Sigmoid colon (tissue), 4 donors: ENCODE measurements around the gene SH3GL2.

ENCODE experiments used
- EP300 ChIP-seq, 4 donors: sonication (generic); formaldehyde crosslinking; IDR thresholded peaks; one replicate each; pipeline ENCODE4 v1.6.1; 2017; ENCODE audit warnings: antibody characterized with exemption in 4 of 4
- POLR2A ChIP-seq, 2 donors: fragments of 450-650 bp; IDR thresholded peaks; one replicate each; pipeline ENCODE4 v1.6.1; 2016; ENCODE audit warnings: antibody characterized with exemption in 2 of 2, mild to moderate bottlenecking in 2 of 2, moderate library complexity in 2 of 2
- POLR2AphosphoS5 ChIP-seq, 4 donors: sonication (generic); formaldehyde crosslinking; IDR thresholded peaks; one replicate each; pipeline ENCODE4 v1.6.1; 2017; ENCODE audit warnings: antibody characterized with exemption in 4 of 4
- TF ChIP-seq, protein P1 (sequence below), 4 experiments: fragments of 450-650 bp in 3 of 4; fragments of 200-600 bp in 1 of 4; IDR thresholded peaks; one replicate each; pipeline ENCODE4 v1.5.1; 2016 to 2019; ENCODE audit warnings: antibody characterized with exemption in 4 of 4, mild to moderate bottlenecking in 3 of 4, moderate library complexity in 2 of 4

DNA sequence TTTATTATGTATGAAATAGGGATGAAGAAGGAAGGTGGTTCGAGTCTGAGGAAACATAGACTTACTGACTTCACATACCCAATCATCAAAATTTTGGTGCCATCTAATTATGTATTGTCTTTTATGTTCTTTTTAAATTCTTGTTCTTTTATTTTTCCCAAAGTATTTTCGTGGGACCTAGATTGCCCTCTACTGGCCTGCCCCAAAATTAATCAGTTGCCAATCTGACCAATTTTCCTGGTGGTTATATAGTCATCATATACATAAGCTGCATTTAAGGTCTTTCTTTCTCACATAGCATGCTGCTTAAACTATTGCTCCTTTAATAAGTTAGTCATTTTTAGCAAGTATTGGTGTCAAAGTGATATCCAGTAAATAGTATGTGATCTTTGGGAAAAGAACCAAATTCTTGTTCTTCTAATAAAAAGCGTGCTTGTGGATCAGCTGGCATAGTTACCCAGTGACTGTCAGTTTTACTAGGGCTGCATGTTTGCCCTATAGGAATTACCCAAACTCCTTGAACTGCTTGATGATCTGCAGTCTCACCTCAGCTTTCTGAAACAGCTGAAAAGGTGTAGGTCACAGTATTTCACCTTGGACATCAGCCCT lies 223.5 kb downstream of the SH3GL2 start:
- TF ChIP-seq, protein P1, sequence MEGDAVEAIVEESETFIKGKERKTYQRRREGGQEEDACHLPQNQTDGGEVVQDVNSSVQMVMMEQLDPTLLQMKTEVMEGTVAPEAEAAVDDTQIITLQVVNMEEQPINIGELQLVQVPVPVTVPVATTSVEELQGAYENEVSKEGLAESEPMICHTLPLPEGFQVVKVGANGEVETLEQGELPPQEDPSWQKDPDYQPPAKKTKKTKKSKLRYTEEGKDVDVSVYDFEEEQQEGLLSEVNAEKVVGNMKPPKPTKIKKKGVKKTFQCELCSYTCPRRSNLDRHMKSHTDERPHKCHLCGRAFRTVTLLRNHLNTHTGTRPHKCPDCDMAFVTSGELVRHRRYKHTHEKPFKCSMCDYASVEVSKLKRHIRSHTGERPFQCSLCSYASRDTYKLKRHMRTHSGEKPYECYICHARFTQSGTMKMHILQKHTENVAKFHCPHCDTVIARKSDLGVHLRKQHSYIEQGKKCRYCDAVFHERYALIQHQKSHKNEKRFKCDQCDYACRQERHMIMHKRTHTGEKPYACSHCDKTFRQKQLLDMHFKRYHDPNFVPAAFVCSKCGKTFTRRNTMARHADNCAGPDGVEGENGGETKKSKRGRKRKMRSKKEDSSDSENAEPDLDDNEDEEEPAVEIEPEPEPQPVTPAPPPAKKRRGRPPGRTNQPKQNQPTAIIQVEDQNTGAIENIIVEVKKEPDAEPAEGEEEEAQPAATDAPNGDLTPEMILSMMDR (IDR thresholded peaks at IDR 0.05) = no peak
- TF ChIP-seq POLR2A (IDR thresholded peaks at IDR 0.05) (no peak), POLR2AphosphoS5 (IDR thresholded peaks at IDR 0.05) (no peak), EP300 (IDR thresholded peaks at IDR 0.05) (no peak)
